HG03354 (cell line): ENCODE measurements around the gene PLCH1.
A peak's percentile ranks its signal among the peaks of the same experiment; 100 is the strongest.

Experiments used
- ATAC-seq: cut with Tn5 transposase; IDR thresholded peaks from one replicate; pipeline ENCODE4 v1.9.1; 2021; ENCODE audit warnings: mild to moderate bottlenecking; ENCODE audit not compliant: unreplicated experiment, poor library complexity, severe bottlenecking

Gene PLCH1

GRCh38 chr3:155560594-155560993 is 184.3 kb downstream of the PLCH1 start:
- no peak for ATAC-seq

- ATAC-seq: no peak
Measured at GRCh38 chr3:155560135-155560534, 184.7 kb downstream of the PLCH1 start.

- no peak for ATAC-seq
Measured at GRCh38 chr3:155556531-155556930, 188.3 kb downstream of the PLCH1 start.

- no peak for ATAC-seq
Measured at GRCh38 chr3:155555479-155556060, 189.3 kb downstream of the PLCH1 start.

GRCh38 chr3:155554777-155555451 is 190.0 kb downstream of the PLCH1 start:
- ATAC-seq: peak; percentile 84

GRCh38 chr3:155553780-155554179 is 191.1 kb downstream of the PLCH1 start:
- ATAC-seq: peak; percentile 30

GRCh38 chr3:155553326-155553725 is 191.5 kb downstream of the PLCH1 start:
- no peak for ATAC-seq

- no peak for ATAC-seq
Measured at GRCh38 chr3:155550391-155550790, 194.5 kb downstream of the PLCH1 start.

- ATAC-seq: peak; percentile 95
Measured at GRCh38 chr3:155549087-155549486, 195.8 kb downstream of the PLCH1 start.

GRCh38 chr3:155548195-155548594 is 196.7 kb downstream of the PLCH1 start:
- no peak for ATAC-seq

GRCh38 chr3:155535098-155535497 is 209.8 kb downstream of the PLCH1 start:
- ATAC-seq: no peak

- ATAC-seq: no peak
Measured at GRCh38 chr3:155528579-155528978, 216.3 kb downstream of the PLCH1 start.

GRCh38 chr3:155525324-155525833 is 219.5 kb downstream of the PLCH1 start:
- ATAC-seq: no peak

- ATAC-seq: no peak
Measured at GRCh38 chr3:155520463-155520862, 224.4 kb downstream of the PLCH1 start.

- ATAC-seq: peak; percentile 91
Measured at GRCh38 chr3:155519078-155519477, 225.8 kb downstream of the PLCH1 start.

- ATAC-seq: no peak
Measured at GRCh38 chr3:155517903-155518302, 227.0 kb downstream of the PLCH1 start.

GRCh38 chr3:155516439-155516838 is 228.4 kb downstream of the PLCH1 start:
- no peak for ATAC-seq

- ATAC-seq: no peak
Measured at GRCh38 chr3:155512867-155513261, 232.0 kb downstream of the PLCH1 start.

GRCh38 chr3:155512175-155512866 is 232.6 kb downstream of the PLCH1 start:
- ATAC-seq: no peak

- ATAC-seq: no peak
Measured at GRCh38 chr3:155504682-155505081, 240.2 kb downstream of the PLCH1 start.

- ATAC-seq: no peak
Measured at GRCh38 chr3:155502630-155503029, 242.2 kb downstream of the PLCH1 start.
